ENCODE measurements around the gene GRN. TPM values are rescaled to one million over a fixed set of nuclear protein-coding genes. Genes with fewer than 3 reads are reported as not detected.

Gene GRN
- total and polyA plus RNA-seq, 2 of the 13 experiments (the other 11 are each of a cell fraction or from before 2014, with no cell fraction given): 86.6 to 143 TPM

- TF ChIP-seq, protein P1, sequence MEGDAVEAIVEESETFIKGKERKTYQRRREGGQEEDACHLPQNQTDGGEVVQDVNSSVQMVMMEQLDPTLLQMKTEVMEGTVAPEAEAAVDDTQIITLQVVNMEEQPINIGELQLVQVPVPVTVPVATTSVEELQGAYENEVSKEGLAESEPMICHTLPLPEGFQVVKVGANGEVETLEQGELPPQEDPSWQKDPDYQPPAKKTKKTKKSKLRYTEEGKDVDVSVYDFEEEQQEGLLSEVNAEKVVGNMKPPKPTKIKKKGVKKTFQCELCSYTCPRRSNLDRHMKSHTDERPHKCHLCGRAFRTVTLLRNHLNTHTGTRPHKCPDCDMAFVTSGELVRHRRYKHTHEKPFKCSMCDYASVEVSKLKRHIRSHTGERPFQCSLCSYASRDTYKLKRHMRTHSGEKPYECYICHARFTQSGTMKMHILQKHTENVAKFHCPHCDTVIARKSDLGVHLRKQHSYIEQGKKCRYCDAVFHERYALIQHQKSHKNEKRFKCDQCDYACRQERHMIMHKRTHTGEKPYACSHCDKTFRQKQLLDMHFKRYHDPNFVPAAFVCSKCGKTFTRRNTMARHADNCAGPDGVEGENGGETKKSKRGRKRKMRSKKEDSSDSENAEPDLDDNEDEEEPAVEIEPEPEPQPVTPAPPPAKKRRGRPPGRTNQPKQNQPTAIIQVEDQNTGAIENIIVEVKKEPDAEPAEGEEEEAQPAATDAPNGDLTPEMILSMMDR (CRISPR knock-in tag; IDR thresholded peaks at IDR 0.05): peak; percentile 82
- TF ChIP-seq ZNF414 (CRISPR knock-in tag; IDR thresholded peaks at IDR 0.05) (no peak), ZNF292 (CRISPR knock-in tag; IDR thresholded peaks at IDR 0.05; ENCODE audit: borderline replicate concordance, low read depth) (0 out of 2 replicates have a peak, but pooled peaks have one; percentile 12), FOSL2 (CRISPR knock-in tag; IDR thresholded peaks at IDR 0.05) (0 out of 2 replicates have a peak, but pooled peaks have one; percentile 12), RAD21 (CRISPR knock-in tag; IDR thresholded peaks at IDR 0.05) (peak; percentile 19; the same call in 1 of the 2 replicates), NCOA1 (CRISPR knock-in tag; IDR thresholded peaks at IDR 0.05) (no peak), ZNF510 (CRISPR knock-in tag; IDR thresholded peaks at IDR 0.05; ENCODE audit: low read depth) (no peak), ZNF777 (CRISPR knock-in tag; IDR thresholded peaks at IDR 0.05) (peak; percentile 49; the same call in 1 of the 2 replicates), XRCC5 (optimal IDR thresholded peaks at IDR 0.05; ENCODE audit: low read length) (peak; percentile 73), LCORL (IDR thresholded peaks at IDR 0.05) (no peak), LCORL (CRISPR knock-in tag; IDR thresholded peaks at IDR 0.05) (peak; percentile 73), STAG1 (CRISPR knock-in tag; IDR thresholded peaks at IDR 0.05) (peak; percentile 23; the same call in 1 of the 2 replicates), RELA (CRISPR knock-in tag; IDR thresholded peaks at IDR 0.05) (no peak), BORCS8-MEF2B (CRISPR knock-in tag; IDR thresholded peaks at IDR 0.05) (peak; percentile 43; the same call in 1 of the 2 replicates), FOXC1 (CRISPR knock-in tag; IDR thresholded peaks at IDR 0.05; ENCODE audit: borderline replicate concordance) (0 out of 2 replicates have a peak, but pooled peaks have one; percentile 54), TCF12 (IDR thresholded peaks at IDR 0.05) (no peak), TCF12 (CRISPR knock-in tag; IDR thresholded peaks at IDR 0.05) (no peak), TGIF2 (CRISPR knock-in tag; IDR thresholded peaks at IDR 0.05) (0 out of 2 replicates have a peak, but pooled peaks have one; percentile 63)
- TF ChIP-seq, protein P2, sequence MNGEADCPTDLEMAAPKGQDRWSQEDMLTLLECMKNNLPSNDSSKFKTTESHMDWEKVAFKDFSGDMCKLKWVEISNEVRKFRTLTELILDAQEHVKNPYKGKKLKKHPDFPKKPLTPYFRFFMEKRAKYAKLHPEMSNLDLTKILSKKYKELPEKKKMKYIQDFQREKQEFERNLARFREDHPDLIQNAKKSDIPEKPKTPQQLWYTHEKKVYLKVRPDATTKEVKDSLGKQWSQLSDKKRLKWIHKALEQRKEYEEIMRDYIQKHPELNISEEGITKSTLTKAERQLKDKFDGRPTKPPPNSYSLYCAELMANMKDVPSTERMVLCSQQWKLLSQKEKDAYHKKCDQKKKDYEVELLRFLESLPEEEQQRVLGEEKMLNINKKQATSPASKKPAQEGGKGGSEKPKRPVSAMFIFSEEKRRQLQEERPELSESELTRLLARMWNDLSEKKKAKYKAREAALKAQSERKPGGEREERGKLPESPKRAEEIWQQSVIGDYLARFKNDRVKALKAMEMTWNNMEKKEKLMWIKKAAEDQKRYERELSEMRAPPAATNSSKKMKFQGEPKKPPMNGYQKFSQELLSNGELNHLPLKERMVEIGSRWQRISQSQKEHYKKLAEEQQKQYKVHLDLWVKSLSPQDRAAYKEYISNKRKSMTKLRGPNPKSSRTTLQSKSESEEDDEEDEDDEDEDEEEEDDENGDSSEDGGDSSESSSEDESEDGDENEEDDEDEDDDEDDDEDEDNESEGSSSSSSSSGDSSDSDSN (CRISPR knock-in tag; IDR thresholded peaks at IDR 0.05): peak; percentile 15; the same call in 1 of the 2 replicates
- TF ChIP-seq, protein P3, sequence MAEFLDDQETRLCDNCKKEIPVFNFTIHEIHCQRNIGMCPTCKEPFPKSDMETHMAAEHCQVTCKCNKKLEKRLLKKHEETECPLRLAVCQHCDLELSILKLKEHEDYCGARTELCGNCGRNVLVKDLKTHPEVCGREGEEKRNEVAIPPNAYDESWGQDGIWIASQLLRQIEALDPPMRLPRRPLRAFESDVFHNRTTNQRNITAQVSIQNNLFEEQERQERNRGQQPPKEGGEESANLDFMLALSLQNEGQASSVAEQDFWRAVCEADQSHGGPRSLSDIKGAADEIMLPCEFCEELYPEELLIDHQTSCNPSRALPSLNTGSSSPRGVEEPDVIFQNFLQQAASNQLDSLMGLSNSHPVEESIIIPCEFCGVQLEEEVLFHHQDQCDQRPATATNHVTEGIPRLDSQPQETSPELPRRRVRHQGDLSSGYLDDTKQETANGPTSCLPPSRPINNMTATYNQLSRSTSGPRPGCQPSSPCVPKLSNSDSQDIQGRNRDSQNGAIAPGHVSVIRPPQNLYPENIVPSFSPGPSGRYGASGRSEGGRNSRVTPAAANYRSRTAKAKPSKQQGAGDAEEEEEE (CRISPR knock-in tag; IDR thresholded peaks at IDR 0.05; ENCODE audit: borderline replicate concordance): no peak
- TF ChIP-seq, protein P4, sequence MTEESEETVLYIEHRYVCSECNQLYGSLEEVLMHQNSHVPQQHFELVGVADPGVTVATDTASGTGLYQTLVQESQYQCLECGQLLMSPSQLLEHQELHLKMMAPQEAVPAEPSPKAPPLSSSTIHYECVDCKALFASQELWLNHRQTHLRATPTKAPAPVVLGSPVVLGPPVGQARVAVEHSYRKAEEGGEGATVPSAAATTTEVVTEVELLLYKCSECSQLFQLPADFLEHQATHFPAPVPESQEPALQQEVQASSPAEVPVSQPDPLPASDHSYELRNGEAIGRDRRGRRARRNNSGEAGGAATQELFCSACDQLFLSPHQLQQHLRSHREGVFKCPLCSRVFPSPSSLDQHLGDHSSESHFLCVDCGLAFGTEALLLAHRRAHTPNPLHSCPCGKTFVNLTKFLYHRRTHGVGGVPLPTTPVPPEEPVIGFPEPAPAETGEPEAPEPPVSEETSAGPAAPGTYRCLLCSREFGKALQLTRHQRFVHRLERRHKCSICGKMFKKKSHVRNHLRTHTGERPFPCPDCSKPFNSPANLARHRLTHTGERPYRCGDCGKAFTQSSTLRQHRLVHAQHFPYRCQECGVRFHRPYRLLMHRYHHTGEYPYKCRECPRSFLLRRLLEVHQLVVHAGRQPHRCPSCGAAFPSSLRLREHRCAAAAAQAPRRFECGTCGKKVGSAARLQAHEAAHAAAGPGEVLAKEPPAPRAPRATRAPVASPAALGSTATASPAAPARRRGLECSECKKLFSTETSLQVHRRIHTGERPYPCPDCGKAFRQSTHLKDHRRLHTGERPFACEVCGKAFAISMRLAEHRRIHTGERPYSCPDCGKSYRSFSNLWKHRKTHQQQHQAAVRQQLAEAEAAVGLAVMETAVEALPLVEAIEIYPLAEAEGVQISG (CRISPR knock-in tag; IDR thresholded peaks at IDR 0.05): 0 out of 2 replicates have a peak, but pooled peaks have one; percentile 20
Measured at GRCh38 chr17:44376124-44376523, 31.0 kb downstream of the GRN start (continued).
